GM18502 (cell line): ENCODE results near the gene PEAK3.

Source experiments
- ATAC-seq: cut with Tn5 transposase; IDR thresholded peaks from one replicate; pipeline ENCODE4 v1.9.1; 2021; ENCODE audit warnings: mild to moderate bottlenecking; ENCODE audit not compliant: unreplicated experiment, poor library complexity

The PEAK3 gene

GRCh38 chr19:2242092-2242537, 39.9 kb downstream of the PEAK3 start:
- ATAC-seq: no peak

- no peak for ATAC-seq
These were observed 40.9 kb downstream of the PEAK3 start for GRCh38 chr19:2240881-2241760.

DNA sequence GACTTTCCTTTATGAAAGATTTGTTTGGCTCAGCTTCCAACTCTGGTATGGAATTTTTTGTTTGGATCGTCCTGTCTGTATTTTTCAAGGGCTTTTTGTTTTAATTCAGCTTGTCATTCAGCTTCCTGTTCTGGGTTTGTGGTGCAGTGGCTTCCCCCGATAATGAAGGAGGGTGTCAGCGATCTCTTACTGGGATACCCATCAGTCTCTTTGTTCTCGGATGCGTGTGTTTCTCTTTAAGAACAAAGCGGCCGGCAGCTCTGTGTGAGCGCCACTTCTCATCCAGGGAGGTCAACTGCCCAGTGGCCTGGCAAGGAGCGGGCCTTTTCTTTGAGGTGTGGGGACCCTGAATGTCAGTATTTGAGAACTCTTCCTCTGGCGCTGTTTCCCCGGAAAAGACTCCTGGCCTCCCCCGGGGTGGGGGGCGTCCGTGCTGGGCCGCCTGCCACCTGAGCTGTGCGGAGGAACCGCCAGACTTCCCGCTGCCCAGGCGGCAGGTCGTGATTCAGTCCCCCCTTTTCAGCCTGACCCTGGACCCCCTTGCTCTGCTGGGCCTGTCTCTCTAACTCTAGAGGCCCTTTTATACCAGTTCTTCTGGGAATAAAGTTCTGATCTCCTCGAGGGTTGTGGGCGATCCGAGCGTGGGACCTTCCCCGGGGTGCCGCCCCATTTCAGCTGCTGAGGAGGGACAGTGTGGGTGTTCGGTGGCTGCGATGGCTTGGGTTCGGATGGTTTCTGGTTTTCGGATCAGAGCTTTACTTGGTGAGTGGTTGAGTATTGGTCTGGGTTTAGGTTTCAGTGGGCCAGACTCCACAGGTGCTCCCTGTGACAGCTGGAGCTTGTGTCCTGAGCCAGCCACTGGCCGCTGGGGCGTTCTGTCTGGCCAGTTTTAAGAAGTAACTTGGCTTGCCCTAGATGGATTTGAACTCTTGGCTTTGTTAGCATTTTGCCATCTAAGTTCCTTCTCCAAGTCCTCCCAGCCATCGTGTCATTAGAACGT, 41.9 kb downstream of the PEAK3 start:
- no peak for ATAC-seq

DNA sequence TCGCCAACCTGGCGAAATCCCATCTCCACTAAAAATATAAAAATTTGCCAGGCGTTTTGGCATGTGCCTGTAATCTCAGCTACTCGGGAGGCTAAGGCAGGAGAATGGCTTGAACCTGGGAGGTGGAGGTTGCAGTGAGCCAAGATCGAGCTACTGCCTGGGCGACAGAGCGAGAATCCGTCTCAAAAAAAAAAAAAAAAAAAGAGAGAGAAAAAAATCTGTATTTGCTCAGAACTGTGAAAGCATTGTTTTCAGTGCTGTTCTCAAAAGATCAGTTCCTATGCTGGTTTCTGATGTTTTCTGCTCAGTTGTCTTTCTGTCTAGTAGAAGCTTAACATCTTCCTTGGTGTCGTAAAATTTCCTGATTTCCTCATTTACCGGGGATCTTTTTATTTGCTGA, 42.8 kb downstream of the PEAK3 start:
- no peak for ATAC-seq

GRCh38 chr19:2237869-2238153, 44.2 kb downstream of the PEAK3 start:
- no peak for ATAC-seq

DNA sequence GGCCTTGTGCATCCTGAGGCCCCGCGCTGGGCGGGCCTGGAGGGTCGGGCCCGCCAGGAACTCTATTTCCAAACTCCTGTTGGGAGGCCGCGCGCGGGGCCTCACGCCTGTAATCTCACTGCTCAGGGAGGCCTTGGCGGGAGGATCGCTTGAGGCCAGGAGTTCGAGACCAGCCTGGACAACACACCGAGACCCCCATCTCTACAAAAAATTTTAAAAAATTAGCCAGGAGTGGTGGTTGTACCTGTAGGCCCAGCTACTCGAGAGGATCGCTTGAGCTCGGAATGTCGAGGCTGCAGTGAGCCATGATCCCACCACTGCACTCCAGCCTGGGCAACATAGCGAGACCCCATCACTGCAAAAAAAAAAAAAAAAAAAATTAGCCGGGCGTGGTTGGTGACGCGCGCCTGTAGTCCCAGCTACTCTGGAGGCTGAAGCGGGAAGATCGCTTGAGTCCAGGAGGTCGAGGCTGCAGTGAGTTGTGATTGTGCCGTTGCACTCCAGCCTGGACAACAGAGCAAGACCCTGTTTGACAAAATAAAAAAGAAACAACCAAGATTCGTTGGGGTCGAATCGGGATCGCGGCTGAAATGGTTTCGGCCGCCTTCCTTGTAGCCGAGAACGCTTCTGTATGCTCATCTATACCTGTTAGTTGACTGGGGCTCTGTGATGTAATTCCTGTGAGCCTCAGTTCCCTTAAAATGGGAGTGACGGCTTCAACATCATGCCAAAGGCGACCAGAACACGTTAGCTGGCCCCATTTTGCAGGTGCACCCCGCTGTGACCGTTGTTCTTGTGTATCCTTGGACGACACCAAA, 44.7 kb downstream of the PEAK3 start:
- no peak for ATAC-seq

- peak; percentile 72 for ATAC-seq
These were observed 45.5 kb downstream of the PEAK3 start, which contains the start of the genes PLEKHJ1 and SF3A2 for GRCh38 chr19:2236314-2237050. Gene PLEKHJ1 (minus strand): TSS chr19:2236329. CDS start chr19:2236248, 81 bp downstream. Gene SF3A2 (plus strand): TSS chr19:2236824. CDS start chr19:2243419, 6,595 bp downstream.

- no peak for ATAC-seq
These were observed 46.0 kb downstream of the PEAK3 start for GRCh38 chr19:2236064-2236313.

DNA sequence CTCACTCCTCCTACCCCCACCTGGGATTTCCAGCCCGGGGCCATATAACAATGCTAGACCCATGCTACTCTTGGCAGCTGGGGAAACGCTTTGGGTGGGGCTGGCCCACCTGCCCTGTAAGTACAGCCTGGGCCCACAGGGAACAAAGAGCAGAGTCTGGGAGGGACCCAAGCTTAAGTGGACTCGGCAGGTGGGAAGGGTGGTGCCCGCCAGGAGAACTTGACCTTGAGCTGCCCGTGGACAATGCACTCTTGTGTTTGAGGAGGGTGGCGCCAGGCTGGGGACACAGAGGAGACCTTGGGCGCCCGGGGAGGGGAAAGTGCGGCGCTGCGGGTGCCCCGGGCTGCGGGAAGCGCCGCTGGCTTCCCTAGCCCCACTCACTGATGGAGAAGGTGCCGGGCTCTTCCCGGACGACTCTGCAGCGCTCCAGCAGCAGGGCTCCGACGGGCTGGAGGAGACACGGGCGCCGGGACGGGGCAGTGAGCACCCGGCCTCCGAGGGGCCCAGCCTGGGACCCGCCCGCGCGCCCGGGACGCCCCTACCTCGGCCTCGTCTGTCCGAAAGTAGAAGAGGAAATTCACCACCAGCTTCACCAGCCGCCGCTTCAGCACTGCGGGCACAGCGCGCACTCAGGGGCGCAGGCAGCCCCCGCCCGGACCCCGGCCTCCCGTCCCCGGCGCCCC, 46.5 kb downstream of the PEAK3 start:
- ATAC-seq: peak; percentile 14

DNA sequence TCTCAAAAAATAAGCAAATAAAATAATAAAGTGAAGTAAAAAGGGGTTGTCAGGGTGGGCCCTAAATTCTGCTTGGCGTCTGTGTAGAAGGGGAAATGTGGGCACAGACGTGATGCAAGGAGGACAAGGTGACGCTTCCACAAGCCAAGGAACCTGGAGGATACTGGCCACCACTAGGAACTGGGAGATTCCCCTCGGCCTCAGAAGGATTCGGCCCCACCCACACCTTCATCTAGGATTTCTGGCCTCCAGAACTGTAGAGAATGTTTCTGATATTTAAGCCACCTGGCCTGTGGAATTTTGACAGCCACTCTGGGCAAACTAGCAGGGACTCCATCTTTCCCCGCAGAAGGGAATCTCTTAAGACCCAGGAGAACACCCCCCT, 47.0 kb downstream of the PEAK3 start:
- ATAC-seq: no peak

DNA sequence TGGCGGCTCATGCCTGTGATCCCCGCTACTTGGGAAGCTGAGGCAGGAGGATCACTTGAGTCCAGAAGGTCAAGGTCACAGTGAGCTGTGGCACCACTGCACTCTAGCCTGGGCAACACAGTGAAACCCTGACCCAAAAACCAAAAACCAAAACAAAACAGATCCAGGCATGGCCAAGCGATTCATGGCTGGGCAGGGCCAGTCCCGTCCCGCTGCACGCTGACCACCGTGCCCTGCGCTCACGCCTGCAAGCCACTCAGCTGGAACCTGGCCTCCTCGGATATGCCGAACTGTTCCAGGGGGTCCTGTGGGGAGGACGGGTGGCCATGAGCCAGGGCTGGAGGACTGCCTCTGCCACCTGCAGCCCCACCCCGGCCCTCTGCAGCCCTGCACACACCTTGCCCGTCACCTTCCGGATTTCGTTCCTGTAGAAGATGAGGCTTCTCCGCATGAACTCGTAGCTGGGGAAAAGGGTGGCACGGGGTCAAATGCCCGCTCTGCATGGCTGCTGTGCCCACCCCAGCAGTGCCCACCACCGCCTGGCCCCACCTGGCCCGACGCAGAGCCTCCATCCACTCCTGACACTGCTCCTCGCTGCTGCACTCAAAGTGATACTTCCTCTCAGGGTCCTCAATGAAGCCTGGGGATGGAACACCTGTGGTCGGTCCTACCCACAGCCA, 48.2 kb downstream of the PEAK3 start:
- ATAC-seq: no peak

GRCh38 chr19:2232286-2233151, 49.5 kb downstream of the PEAK3 start:
- ATAC-seq: no peak

- no peak for ATAC-seq
These were observed 50.3 kb downstream of the PEAK3 start for GRCh38 chr19:2231621-2232221.

DNA sequence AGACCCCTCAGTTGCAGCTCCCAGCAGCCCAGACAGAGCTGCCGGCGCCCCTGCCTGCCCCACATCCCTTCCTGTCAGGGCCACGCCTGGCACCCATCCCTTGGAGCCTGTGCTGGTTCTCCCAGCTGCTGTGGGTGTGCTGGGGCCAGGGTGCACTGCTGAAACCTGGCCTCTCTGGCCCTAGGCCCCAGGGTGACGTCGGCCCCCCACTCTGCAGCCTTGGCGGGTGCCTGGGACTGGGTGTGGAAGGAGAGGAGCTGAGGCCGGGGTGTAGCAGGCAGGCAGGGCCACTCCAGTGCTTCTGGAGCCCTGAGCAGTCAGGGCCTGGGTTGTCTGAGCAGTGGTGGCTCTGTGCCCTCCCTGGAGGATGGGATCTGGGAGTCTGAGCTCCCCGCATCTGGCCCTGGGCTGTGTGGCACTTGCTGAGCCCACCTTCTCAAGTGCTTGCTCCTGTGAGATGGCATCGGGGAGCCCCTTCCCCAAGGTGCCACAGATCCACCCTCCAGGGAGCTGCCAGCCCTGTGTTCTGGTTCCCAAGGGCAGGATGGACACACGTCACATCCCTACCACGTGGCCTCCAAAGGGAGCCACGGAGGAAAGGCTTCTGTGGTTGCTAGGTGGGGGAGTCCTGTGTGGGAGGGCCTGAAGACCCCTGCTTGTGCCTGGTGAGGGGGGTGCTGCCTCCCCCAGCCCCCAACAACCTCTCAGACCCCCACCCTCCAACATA, 51.0 kb downstream of the PEAK3 start:
- ATAC-seq: no peak

DNA sequence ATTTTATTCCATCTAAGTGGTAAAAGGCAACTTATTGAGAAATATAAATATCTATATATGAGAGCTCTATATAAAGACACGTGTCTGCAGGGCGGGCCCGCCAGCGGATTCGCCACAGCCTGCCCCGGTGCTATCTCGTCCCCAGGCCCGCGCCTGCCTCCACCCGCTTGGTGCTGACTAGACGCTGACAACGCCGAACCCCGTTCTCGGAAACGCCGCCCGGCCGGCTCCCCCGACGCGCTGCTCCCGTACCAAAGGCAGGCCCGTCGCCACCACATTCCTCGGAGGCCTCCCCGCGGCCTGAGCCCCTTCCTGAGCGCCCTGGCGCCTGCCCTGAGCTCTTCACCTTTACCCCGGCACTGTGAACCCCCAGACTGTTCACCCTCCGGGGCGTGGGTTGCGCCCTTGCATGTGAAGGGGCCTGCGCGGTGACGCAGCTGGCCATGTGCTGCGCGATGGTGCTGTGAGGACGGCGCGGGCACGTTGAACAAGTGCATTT, 51.9 kb downstream of the PEAK3 start:
- ATAC-seq: no peak
